Neural crest cell (in vitro differentiated cells): ENCODE measurements around the gene ABCB10. TPM values are rescaled to one million over a fixed set of nuclear protein-coding genes. Genes with fewer than 3 reads are reported as not detected.

Source experiments
- DNase-seq: peaks from one replicate; pipeline ENCODE4 v3.0.0; 2021; ENCODE audit warnings: low read depth, mixed read lengths, low spot score
- H3K27ac Mint-ChIP-seq: one replicate; pipeline ENCODE4 v1.8.0; 2021; ENCODE audit warnings: mild to moderate bottlenecking, mixed read lengths; ENCODE audit not compliant: unreplicated experiment
- H3K27me3 Mint-ChIP-seq: 2 replicates; pipeline ENCODE4 v1.8.0; 2021; ENCODE audit warnings: low read depth, mild to moderate bottlenecking, mixed read lengths
- H3K36me3 Mint-ChIP-seq: 2 replicates; pipeline ENCODE4 v1.8.0; 2021; ENCODE audit warnings: low read depth, mild to moderate bottlenecking, mixed read lengths
- H3K4me1 Mint-ChIP-seq: 2 replicates; pipeline ENCODE4 v1.8.0; 2021; ENCODE audit warnings: mixed read lengths
- H3K4me3 Mint-ChIP-seq: one replicate; pipeline ENCODE4 v1.8.0; 2021; ENCODE audit warnings: mild to moderate bottlenecking, mixed read lengths
- H3K9me3 Mint-ChIP-seq: 2 replicates; pipeline ENCODE4 v1.8.0; 2021; ENCODE audit warnings: mixed read lengths
- CTCF ChIP-seq: fragments of 200-600 bp; sonication (generic); conservative IDR thresholded peaks from 2 replicates; pipeline ENCODE4 v1.5.0; 2021; ENCODE audit warnings: antibody characterized with exemption, mild to moderate bottlenecking
- total RNA-seq: library from RNA; stranded (reverse); gene quantifications from 2 replicates; pipeline ENCODE4 v1.2.1, GENCODE V29; 2021

Gene ABCB10
- total RNA-seq, 1 donor from 2014 or later: 24.0 TPM

GRCh38 chr1:229557913-229558414 is 543 bp downstream of the ABCB10 start:
- H3K27me3 Mint-ChIP-seq: no peaks in the 10 kb centered on the region

GRCh38 chr1:229557200-229557850 is 1.2 kb downstream of the ABCB10 start:
- H3K9me3 Mint-ChIP-seq: no peaks in the 10 kb centered on the region
- peak overlapping the region; percentile 35 for H3K27ac Mint-ChIP-seq
- no peak for DNase-seq
- peaks cover 50% of the 10 kb centered on the region for H3K4me1 Mint-ChIP-seq
- no peak for TF ChIP-seq CTCF
- peak overlapping the region; percentile 92 for H3K4me3 Mint-ChIP-seq
- no peaks in the 10 kb centered on the region for H3K36me3 Mint-ChIP-seq
- H3K27me3 Mint-ChIP-seq: no peaks in the 10 kb centered on the region

More at GRCh38 chr1:229557913-229558414, 543 bp downstream of the ABCB10 start:
- H3K4me3 Mint-ChIP-seq: peak overlapping the region; percentile 92
- H3K36me3 Mint-ChIP-seq: no peaks in the 10 kb centered on the region
- DNase-seq: peak; percentile 36
- H3K4me1 Mint-ChIP-seq: peaks cover 44% of the 10 kb centered on the region
- H3K27ac Mint-ChIP-seq: peak overlapping the region; percentile 35
- no peaks in the 10 kb centered on the region for H3K9me3 Mint-ChIP-seq
- no peak for TF ChIP-seq CTCF

GRCh38 chr1:229554886-229555621 is 3.5 kb downstream of the ABCB10 start:
- Mint-ChIP-seq H3K36me3 (no peaks in the 10 kb centered on the region), H3K9me3 (no peaks in the 10 kb centered on the region), H3K4me3 (peak overlapping the region; percentile 22), H3K27me3 (no peaks in the 10 kb centered on the region), H3K4me1 (peaks cover 56% of the 10 kb centered on the region), H3K27ac (no peak overlapping the region)
- no peak for DNase-seq
- TF ChIP-seq CTCF: no peak

GRCh38 chr1:229553621-229554130 is 4.8 kb downstream of the ABCB10 start:
- Mint-ChIP-seq H3K27me3 (no peaks in the 10 kb centered on the region), H3K4me3 (peak overlapping the region; percentile 61), H3K9me3 (no peaks in the 10 kb centered on the region), H3K36me3 (no peaks in the 10 kb centered on the region), H3K4me1 (peaks cover 48% of the 10 kb centered on the region), H3K27ac (no peak overlapping the region)
- DNase-seq: no peak
- no peak for TF ChIP-seq CTCF

- Mint-ChIP-seq H3K4me3 (no peak overlapping the region), H3K9me3 (no peaks in the 10 kb centered on the region), H3K36me3 (no peaks in the 10 kb centered on the region), H3K27ac (peak overlapping the region; percentile 86), H3K4me1 (peaks cover 48% of the 10 kb centered on the region), H3K27me3 (no peaks in the 10 kb centered on the region)
- no peak for TF ChIP-seq CTCF
- no peak for DNase-seq
Observed at GRCh38 chr1:229552732-229553131, 5.8 kb downstream of the ABCB10 start.
